ENCODE data around the gene S1PR3. TPM values are rescaled to one million over a fixed set of nuclear protein-coding genes. Genes with fewer than 3 reads are reported as not detected.

The S1PR3 gene
- total RNA-seq, 1 experiment from 2014 or later: 23.3 TPM

GRCh38 chr9:89001917-89002540 lies 10.8 kb downstream of the S1PR3 start:
- no peak overlapping the region for H3K4me3 ChIP-seq
- no peaks in the 10 kb centered on the region for H3K27me3 ChIP-seq (ENCODE audit: insufficient read depth, low read depth)
- H4K20me1 ChIP-seq (ENCODE audit: insufficient read depth): no peaks in the 10 kb centered on the region
- H2AFZ ChIP-seq: no peak overlapping the region
- no TSS peak for BruUV-seq (replicated peaks)
- DNase-seq: no peak
- 0 out of 2 replicates have a peak, but pooled peaks cover 7% of the 10 kb centered on the region for H3K4me1 ChIP-seq (replicated peaks; ENCODE audit: insufficient read depth)
- H3K27ac ChIP-seq: no peak overlapping the region
- H3F3A ChIP-seq (ENCODE audit: insufficient read depth, low read depth): no peaks in the 10 kb centered on the region
- H3K79me2 ChIP-seq (ENCODE audit: low read depth): no peaks in the 10 kb centered on the region
- POLR2A ChIA-PET (ENCODE audit: unreplicated experiment): no interaction called here
- no peaks in the 10 kb centered on the region for H3K9me2 ChIP-seq (ENCODE audit: insufficient read depth)
- no peaks in the 10 kb centered on the region for H3K9me3 ChIP-seq (ENCODE audit: insufficient read depth, low read depth)
- no peak for TF ChIP-seq EZH2 (IDR thresholded peaks at IDR 0.05; ENCODE audit: low read depth)
- TF ChIP-seq CTCF (conservative IDR thresholded peaks at IDR 0.05): no peak
- H3K4me2 ChIP-seq: no peak overlapping the region
- intact Hi-C loops (cut with micrococcal nuclease; ENCODE audit: unreplicated experiment): loop anchor here (1.0 to 5.0 kb wide), 4 partner anchors 121 to 425 kb away; no protein-coding TSS in a partner anchor
- CTCF ChIA-PET: no interaction called here
- H3K36me3 ChIP-seq (ENCODE audit: low read depth): no peaks in the 10 kb centered on the region; the same call in 1 of the 2 replicates

GRCh38 chr9:89002987-89003386 lies 11.7 kb downstream of the S1PR3 start:
- no peak overlapping the region for H3K4me2 ChIP-seq
- no peaks in the 10 kb centered on the region for H3F3A ChIP-seq (ENCODE audit: insufficient read depth, low read depth)
- ChIA-PET POLR2A (ENCODE audit: unreplicated experiment) (no interaction called here), CTCF (no interaction called here)
- no peaks in the 10 kb centered on the region for H3K79me2 ChIP-seq (ENCODE audit: low read depth)
- no peak overlapping the region for H3K27ac ChIP-seq
- H3K9me2 ChIP-seq (ENCODE audit: insufficient read depth): no peaks in the 10 kb centered on the region
- H3K4me1 ChIP-seq (replicated peaks; ENCODE audit: insufficient read depth): 0 out of 2 replicates have a peak, but pooled peaks cover 7% of the 10 kb centered on the region
- H3K27me3 ChIP-seq (ENCODE audit: insufficient read depth, low read depth): no peaks in the 10 kb centered on the region
- TF ChIP-seq CTCF (conservative IDR thresholded peaks at IDR 0.05): no peak
- TF ChIP-seq EZH2 (IDR thresholded peaks at IDR 0.05; ENCODE audit: low read depth): no peak
- H3K4me3 ChIP-seq: no peak overlapping the region
- H3K36me3 ChIP-seq (ENCODE audit: low read depth): no peaks in the 10 kb centered on the region; the same call in 1 of the 2 replicates
- H4K20me1 ChIP-seq (ENCODE audit: insufficient read depth): no peaks in the 10 kb centered on the region
- intact Hi-C loops (cut with micrococcal nuclease; ENCODE audit: unreplicated experiment): loop anchor here (5.0 kb wide), 1 partner anchor 426 kb away; no protein-coding TSS in a partner anchor
- DNase-seq: no peak
- no peaks in the 10 kb centered on the region for H3K9me3 ChIP-seq (ENCODE audit: insufficient read depth, low read depth)
- H2AFZ ChIP-seq: no peak overlapping the region
- no TSS peak for BruUV-seq (replicated peaks)

- no peaks in the 10 kb centered on the region for H4K20me1 ChIP-seq (ENCODE audit: insufficient read depth)
- no peak for DNase-seq
- H3K27ac ChIP-seq: no peak overlapping the region
- no peaks in the 10 kb centered on the region; the same call in 1 of the 2 replicates for H3K36me3 ChIP-seq (ENCODE audit: low read depth)
- ChIA-PET CTCF (no interaction called here), POLR2A (ENCODE audit: unreplicated experiment) (no interaction called here)
- no peaks in the 10 kb centered on the region for H3K79me2 ChIP-seq (ENCODE audit: low read depth)
- no peak overlapping the region for H3K4me2 ChIP-seq
- no peaks in the 10 kb centered on the region for H3K9me3 ChIP-seq (ENCODE audit: insufficient read depth, low read depth)
- H3K9me2 ChIP-seq (ENCODE audit: insufficient read depth): no peaks in the 10 kb centered on the region
- no TSS peak for BruUV-seq (replicated peaks)
- TF ChIP-seq CTCF (conservative IDR thresholded peaks at IDR 0.05) (no peak), EZH2 (IDR thresholded peaks at IDR 0.05; ENCODE audit: low read depth) (no peak)
- intact Hi-C loops (cut with micrococcal nuclease; ENCODE audit: unreplicated experiment): no loop called here
- H3K27me3 ChIP-seq (ENCODE audit: insufficient read depth, low read depth): no peaks in the 10 kb centered on the region
- no peak overlapping the region for H3K4me3 ChIP-seq
- H2AFZ ChIP-seq: no peak overlapping the region
- H3K4me1 ChIP-seq (replicated peaks; ENCODE audit: insufficient read depth): 0 out of 2 replicates have a peak, but pooled peaks cover 7% of the 10 kb centered on the region
- no peaks in the 10 kb centered on the region for H3F3A ChIP-seq (ENCODE audit: insufficient read depth, low read depth)
These were observed 14.1 kb downstream of the S1PR3 start for GRCh38 chr9:89005323-89005722.

Data from PC-9 (cell line).